Measurements from ENCODE around the gene ETV3L. TPM values are rescaled to one million over a fixed set of nuclear protein-coding genes. Genes with fewer than 3 reads are reported as not detected.

The ETV3L gene
- total RNA-seq, 1 donor = not detected

GRCh38 chr1:157133426-157133825, 33.8 kb upstream of the ETV3L start:
- Histone ChIP-seq H3K4me3 (ENCODE audit: insufficient read depth, low read length) (no peak overlapping the region), H3K9me3 (ENCODE audit: low read depth, low read length) (no peaks in the 10 kb centered on the region), H3K27ac (ENCODE audit: low read depth, low read length) (no peak overlapping the region), H2AFZ (ENCODE audit: low read length) (no peak overlapping the region), H3K79me2 (ENCODE audit: insufficient read depth, low read length) (peaks cover 62% of the 10 kb centered on the region), H3K36me3 (ENCODE audit: insufficient read depth, low read length) (peaks cover 65% of the 10 kb centered on the region), H4K20me1 (ENCODE audit: insufficient read depth, low read length) (peaks cover 33% of the 10 kb centered on the region), H3K4me1 (ENCODE audit: insufficient read depth, low read length) (peaks cover 21% of the 10 kb centered on the region), H3K4me2 (ENCODE audit: insufficient read depth, low read length) (no peak overlapping the region), H3K27me3 (ENCODE audit: insufficient read depth, low read length) (no peaks in the 10 kb centered on the region)
- no peak for DNase-seq (ENCODE audit: insufficient read length, low spot score, missing footprints)
- no peak for TF ChIP-seq CTCF (IDR thresholded peaks at IDR 0.05; ENCODE audit: extremely low read depth, low read depth, low read length)

DNA sequence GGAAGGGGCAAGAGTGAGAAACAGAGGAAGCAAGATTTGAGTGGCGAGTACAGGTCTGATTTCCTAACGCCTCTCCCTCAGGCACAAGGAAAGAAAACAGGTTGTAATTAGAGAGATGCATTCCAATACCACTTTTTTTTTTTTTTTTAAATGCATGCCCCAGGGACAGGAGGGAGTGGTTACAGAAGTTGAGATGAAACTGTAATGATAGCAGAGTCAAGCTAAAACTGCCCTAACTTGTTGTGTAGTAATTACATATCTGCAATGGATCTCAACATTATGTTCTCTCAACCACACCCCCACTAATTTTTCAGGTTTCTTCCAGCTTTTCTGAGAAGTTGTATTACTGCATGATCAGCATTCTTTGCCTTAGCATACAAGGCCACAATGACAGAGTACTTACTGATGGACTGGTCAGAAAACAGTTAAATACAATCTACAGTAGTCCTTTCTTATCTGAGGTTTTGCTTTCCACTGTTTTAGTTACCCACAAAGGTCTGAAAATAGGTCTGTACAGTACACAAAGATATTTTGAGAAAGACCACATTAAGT, 33.1 kb upstream of the ETV3L start:
- H3K4me3 ChIP-seq (ENCODE audit: insufficient read depth, low read length) = no peak overlapping the region

GRCh38 chr1:157132111-157132510, 32.5 kb upstream of the ETV3L start:
- H3K36me3 ChIP-seq (ENCODE audit: insufficient read depth, low read length) = peaks cover 74% of the 10 kb centered on the region
- H3K27me3 ChIP-seq (ENCODE audit: insufficient read depth, low read length) = no peaks in the 10 kb centered on the region
- H3K4me1 ChIP-seq (ENCODE audit: insufficient read depth, low read length) = peaks cover 16% of the 10 kb centered on the region
- no peak for DNase-seq (ENCODE audit: insufficient read length, low spot score, missing footprints)
- no peak overlapping the region for H3K4me3 ChIP-seq (ENCODE audit: insufficient read depth, low read length)
- no peaks in the 10 kb centered on the region for H3K9me3 ChIP-seq (ENCODE audit: low read depth, low read length)
- TF ChIP-seq CTCF (IDR thresholded peaks at IDR 0.05; ENCODE audit: extremely low read depth, low read depth, low read length) = no peak
- H3K4me2 ChIP-seq (ENCODE audit: insufficient read depth, low read length) = no peak overlapping the region
- peaks cover 59% of the 10 kb centered on the region for H3K79me2 ChIP-seq (ENCODE audit: insufficient read depth, low read length)
- peaks cover 27% of the 10 kb centered on the region for H4K20me1 ChIP-seq (ENCODE audit: insufficient read depth, low read length)
- no peak overlapping the region for H3K27ac ChIP-seq (ENCODE audit: low read depth, low read length)
- no peak overlapping the region for H2AFZ ChIP-seq (ENCODE audit: low read length)

More for the DNA sequence above, 33.1 kb upstream of the ETV3L start:
- DNase-seq (ENCODE audit: insufficient read length, low spot score, missing footprints) = no peak
- TF ChIP-seq CTCF (IDR thresholded peaks at IDR 0.05; ENCODE audit: extremely low read depth, low read depth, low read length) = no peak
- Histone ChIP-seq H3K4me1 (ENCODE audit: insufficient read depth, low read length) (peaks cover 21% of the 10 kb centered on the region), H2AFZ (ENCODE audit: low read length) (no peak overlapping the region), H3K36me3 (ENCODE audit: insufficient read depth, low read length) (peaks cover 73% of the 10 kb centered on the region), H3K79me2 (ENCODE audit: insufficient read depth, low read length) (peaks cover 65% of the 10 kb centered on the region), H3K4me2 (ENCODE audit: insufficient read depth, low read length) (no peak overlapping the region), H3K27me3 (ENCODE audit: insufficient read depth, low read length) (no peaks in the 10 kb centered on the region), H4K20me1 (ENCODE audit: insufficient read depth, low read length) (peaks cover 33% of the 10 kb centered on the region), H3K9me3 (ENCODE audit: low read depth, low read length) (no peaks in the 10 kb centered on the region), H3K27ac (ENCODE audit: low read depth, low read length) (no peak overlapping the region)

GRCh38 chr1:157131281-157131680, 31.7 kb upstream of the ETV3L start:
- Histone ChIP-seq H3K27ac (ENCODE audit: low read depth, low read length) (no peak overlapping the region), H3K4me2 (ENCODE audit: insufficient read depth, low read length) (no peak overlapping the region), H3K4me3 (ENCODE audit: insufficient read depth, low read length) (no peak overlapping the region), H3K27me3 (ENCODE audit: insufficient read depth, low read length) (no peaks in the 10 kb centered on the region), H4K20me1 (ENCODE audit: insufficient read depth, low read length) (peaks cover 19% of the 10 kb centered on the region), H3K9me3 (ENCODE audit: low read depth, low read length) (no peaks in the 10 kb centered on the region), H2AFZ (ENCODE audit: low read length) (no peak overlapping the region), H3K4me1 (ENCODE audit: insufficient read depth, low read length) (peaks cover 8% of the 10 kb centered on the region), H3K79me2 (ENCODE audit: insufficient read depth, low read length) (peaks cover 51% of the 10 kb centered on the region), H3K36me3 (ENCODE audit: insufficient read depth, low read length) (peaks cover 74% of the 10 kb centered on the region)
- TF ChIP-seq CTCF (IDR thresholded peaks at IDR 0.05; ENCODE audit: extremely low read depth, low read depth, low read length) = no peak
- no peak for DNase-seq (ENCODE audit: insufficient read length, low spot score, missing footprints)

Data from osteoblast (primary cell).